K562 (cell line): ENCODE data around the gene RIPOR2. TPM values are rescaled to one million over a fixed set of nuclear protein-coding genes. Genes with fewer than 3 reads are reported as not detected.

Experiments
- E4F1 ChIP-seq: fragments of 250-450 bp; sonication (Bioruptor Pico); IDR thresholded peaks from 2 replicates; pipeline ENCODE4 v1.5.0; 2021; ENCODE audit warnings: mild to moderate bottlenecking, borderline replicate concordance
- ELK1 ChIP-seq: sonication (generic); formaldehyde crosslinking; IDR thresholded peaks from 2 replicates; pipeline ENCODE4 v1.8.1; 2022; ENCODE audit warnings: missing genetic modification reagents
- ID3 ChIP-seq, 2 experiments: fragments of 250-450 bp in 1 of 2; fragments of 450-650 bp in 1 of 2; sonication (Bioruptor Pico) in 1 of 2; IDR thresholded peaks; 2 replicates each; pipeline versions ENCODE4 v1.6.1 to v1.8.0; 2016 to 2021; ENCODE audit warnings: mild to moderate bottlenecking in 2 of 2, moderate library complexity in 2 of 2, missing compliant biosample characterization in 1 of 2, missing genetic modification characterization in 1 of 2
- NEUROD1 ChIP-seq: fragments of 150-350 bp; IDR thresholded peaks from 2 replicates; pipeline ENCODE4 v1.6.1; 2014; ENCODE audit warnings: borderline replicate concordance, low read length, low read depth; ENCODE audit not compliant: partially characterized antibody
- RBBP5 ChIP-seq: fragments of 200-600 bp; sonication (generic); IDR thresholded peaks from 2 replicates; pipeline ENCODE4 v1.6.1; 2012; ENCODE audit warnings: borderline replicate concordance, mild to moderate bottlenecking, low read length, control low read depth, inconsistent platforms; ENCODE audit not compliant: insufficient read depth, poor library complexity, severe bottlenecking
- XRCC5 ChIP-seq: fragments of 200-400 bp; formaldehyde crosslinking; IDR thresholded peaks from 2 replicates; pipeline ENCODE4 v1.6.1; 2017; ENCODE audit warnings: low read depth, mild to moderate bottlenecking, low read length
- ZKSCAN3 ChIP-seq: fragments of 250-450 bp; sonication (Bioruptor Pico); IDR thresholded peaks from 2 replicates; pipeline ENCODE4 v1.4.0; 2020
- ZNF212 ChIP-seq: fragments of 450-650 bp; formaldehyde crosslinking; IDR thresholded peaks from 2 replicates; pipeline ENCODE4 v1.4.0; 2020; ENCODE audit warnings: mild to moderate bottlenecking
- ZNF41 ChIP-seq: fragments of 250-450 bp; sonication (Bioruptor Pico); conservative IDR thresholded peaks from 2 replicates; pipeline ENCODE4 v1.4.0; 2020; ENCODE audit warnings: mild to moderate bottlenecking
- ZNF764 ChIP-seq: fragments of 250-450 bp; sonication (Bioruptor Pico); IDR thresholded peaks from 2 replicates; pipeline ENCODE4 v1.4.0; 2020; ENCODE audit warnings: low read depth, mild to moderate bottlenecking, moderate library complexity
- polyA plus RNA-seq, 8 experiments: library from polyadenylated mRNA; depleted of rRNA in 4 of 8; stranded (reverse) in 5 of 8; unstranded in 3 of 8; fragments of >200 nt; fragmentation: Nextera tagmentation in 2 of 8; fragmentation: Illumina TruSeq in 1 of 8; extraction: Ambion mirVana in 2 of 8; extraction: Trizol in 1 of 8; gene quantifications; 2 replicates each; pipeline versions ENCODE4 v1.2.1 to v1.2.3, GENCODE V29; 2011 to 2014; ENCODE audit warnings: inconsistent platforms in 1 of 8, missing spikeins in 1 of 8
- total RNA-seq, 7 experiments: library from RNA; depleted of rRNA in 6 of 7; stranded (reverse); fragments of >200 nt in 6 of 7; fragmentation: Illumina TruSeq in 2 of 7; extraction: Trizol in 2 of 7; gene quantifications; 2 replicates each; pipeline versions ENCODE4 v1.2.1 to v1.2.3, GENCODE V29; 2011 to 2021; ENCODE audit warnings: low replicate concordance in 1 of 7

Gene RIPOR2
- total and polyA plus RNA-seq, 9 of the 15 experiments (the other 6 are each of a cell fraction or from before 2014, with no cell fraction given): 0.04 to 1.0 (median 0.47) TPM; not detected in 2

GRCh38 chr6:24774696-24775519, 160.9 kb downstream of the RIPOR2 start, which contains the start of gene GMNN (continued):
- TF ChIP-seq ZNF764 (no peak), XRCC5 (peak; percentile 36; the same call in 1 of the 2 replicates), NEUROD1 (peak; percentile 31), ZNF212 (CRISPR knock-in tag) (no peak), E4F1 (CRISPR knock-in tag) (no peak), RBBP5 (peak; percentile 97), ELK1 (CRISPR knock-in tag) (no peak), ZNF41 (CRISPR knock-in tag) (no peak), ID3 (CRISPR knock-in tag; IDR thresholded peaks at IDR 0.05) (no peak), ID3 (tag; IDR thresholded peaks at IDR 0.05) (peak; percentile 47), ZKSCAN3 (CRISPR knock-in tag) (no peak)
